ENCODE results near the gene MICB. TPM values are rescaled to one million over a fixed set of nuclear protein-coding genes. Genes with fewer than 3 reads are reported as not detected.
A peak's percentile ranks its signal among the peaks of the same experiment; 100 is the strongest.
"Not testable (repeated sequence)": the region's sequence is repeated elsewhere in the genome, so short reads cannot be mapped to it uniquely, and the experiment has no call there.

MICB gene
- total RNA-seq, 1 experiment from 2014 or later = 14.5 TPM

DNA sequence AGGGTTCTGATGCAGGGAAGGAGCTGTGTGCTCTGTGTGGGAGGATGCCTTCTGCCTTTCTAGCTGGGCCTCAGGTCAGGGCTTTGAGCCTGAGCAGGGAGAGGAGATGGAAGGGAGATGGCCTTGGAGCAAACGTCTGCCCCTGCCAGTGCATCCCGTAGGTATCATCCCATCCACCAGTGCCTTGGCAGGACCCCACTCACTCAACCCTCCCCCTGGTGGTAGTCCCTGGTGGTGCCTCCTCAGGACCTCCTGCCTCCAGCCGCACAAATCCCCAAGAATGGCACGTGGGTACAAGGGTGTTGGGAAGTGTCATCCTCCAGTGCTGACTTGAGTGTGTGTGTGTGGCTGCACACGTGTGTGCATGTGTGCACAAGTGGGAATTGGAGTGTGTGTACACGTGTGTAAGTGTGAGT is 23.1 kb upstream of the MICB start:
- DNase-seq (ENCODE audit: low spot score) = no peak

DNA sequence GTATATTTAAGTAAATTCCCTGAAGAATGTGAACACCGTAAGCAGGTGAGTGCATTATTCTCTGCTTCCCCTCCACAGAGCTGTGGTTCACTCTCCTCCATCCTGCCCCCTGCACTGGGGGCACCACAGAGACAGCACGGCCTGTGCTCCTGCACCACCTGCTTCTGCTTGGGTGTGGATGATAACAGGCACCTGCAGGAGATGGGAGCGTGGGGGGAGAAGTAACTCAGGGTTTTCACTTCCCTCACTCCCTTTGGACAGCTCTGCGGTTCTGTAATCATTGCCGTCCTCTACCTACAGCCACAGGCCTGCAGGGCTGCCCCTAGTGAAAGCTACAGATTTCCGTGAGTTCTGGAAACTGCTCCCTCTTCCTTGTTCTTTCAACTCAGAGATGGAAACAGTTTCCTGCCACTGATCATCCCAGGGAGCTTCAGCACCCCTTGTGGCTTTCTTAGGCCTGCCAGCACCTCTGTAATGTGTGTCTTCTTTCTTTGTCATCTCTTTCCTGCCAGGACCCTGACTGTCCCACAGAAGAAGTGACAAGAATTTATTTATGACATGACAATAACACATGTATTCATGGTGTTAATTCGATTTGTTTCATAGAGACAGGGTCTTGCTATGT is 21.3 kb upstream of the MICB start:
- DNase-seq (ENCODE audit: low spot score) = no peak

DNA sequence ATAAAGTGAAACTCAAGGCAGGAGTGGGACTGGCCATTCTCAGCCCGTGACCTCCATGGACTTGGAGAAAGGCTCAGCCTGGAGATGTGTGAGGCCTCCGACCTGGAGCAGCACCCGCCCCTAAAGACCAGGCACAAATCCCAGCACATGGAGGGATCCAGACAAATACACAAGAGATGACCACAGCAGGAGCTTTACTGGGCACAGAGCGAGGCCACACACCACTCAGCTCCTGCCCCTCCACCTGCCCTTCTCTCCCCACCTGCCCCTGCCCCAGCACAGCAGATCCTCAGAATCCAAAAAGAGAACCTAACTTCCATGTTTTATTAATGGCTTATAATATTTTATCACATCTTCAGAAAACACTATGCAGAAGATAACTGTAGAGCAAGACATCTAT is 20.4 kb upstream of the MICB start:
- DNase-seq (ENCODE audit: low spot score) = no peak

DNA sequence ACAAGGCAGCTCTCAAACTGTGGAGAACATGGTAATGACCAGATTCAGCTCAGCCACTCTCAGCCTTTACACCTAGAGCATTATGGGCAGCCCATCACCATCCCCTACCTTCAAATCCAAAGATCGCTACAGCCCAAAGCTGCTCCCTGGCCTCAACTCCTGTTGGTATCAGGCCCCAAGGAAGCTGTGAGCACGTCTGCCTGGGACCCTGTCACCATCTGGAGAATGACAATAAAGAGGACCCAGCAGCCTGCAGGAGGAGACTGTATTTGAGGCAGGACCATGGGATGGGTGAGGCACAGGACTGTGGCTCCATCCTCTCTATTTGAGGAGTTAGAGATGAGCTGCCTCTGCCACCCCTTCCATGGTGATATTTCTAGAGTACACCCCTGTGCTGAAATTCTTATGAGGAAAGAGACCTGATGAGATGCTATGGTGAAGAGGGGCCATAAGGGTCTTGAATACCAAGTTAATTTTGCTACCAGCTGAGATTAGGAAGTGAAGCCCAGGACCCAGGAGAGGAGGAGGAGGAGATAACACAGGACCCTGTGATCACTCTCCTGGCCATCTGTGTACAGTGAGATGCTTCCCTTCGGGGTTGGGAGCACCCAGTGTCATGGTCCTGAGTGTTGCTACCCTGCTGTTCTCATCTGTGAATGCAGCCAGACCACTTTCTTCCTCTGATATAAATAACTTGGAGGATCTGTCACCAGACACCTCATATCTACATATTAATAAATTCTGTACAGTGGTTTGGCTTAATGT is 19.6 kb upstream of the MICB start:
- DNase-seq (ENCODE audit: low spot score) = no peak

DNA sequence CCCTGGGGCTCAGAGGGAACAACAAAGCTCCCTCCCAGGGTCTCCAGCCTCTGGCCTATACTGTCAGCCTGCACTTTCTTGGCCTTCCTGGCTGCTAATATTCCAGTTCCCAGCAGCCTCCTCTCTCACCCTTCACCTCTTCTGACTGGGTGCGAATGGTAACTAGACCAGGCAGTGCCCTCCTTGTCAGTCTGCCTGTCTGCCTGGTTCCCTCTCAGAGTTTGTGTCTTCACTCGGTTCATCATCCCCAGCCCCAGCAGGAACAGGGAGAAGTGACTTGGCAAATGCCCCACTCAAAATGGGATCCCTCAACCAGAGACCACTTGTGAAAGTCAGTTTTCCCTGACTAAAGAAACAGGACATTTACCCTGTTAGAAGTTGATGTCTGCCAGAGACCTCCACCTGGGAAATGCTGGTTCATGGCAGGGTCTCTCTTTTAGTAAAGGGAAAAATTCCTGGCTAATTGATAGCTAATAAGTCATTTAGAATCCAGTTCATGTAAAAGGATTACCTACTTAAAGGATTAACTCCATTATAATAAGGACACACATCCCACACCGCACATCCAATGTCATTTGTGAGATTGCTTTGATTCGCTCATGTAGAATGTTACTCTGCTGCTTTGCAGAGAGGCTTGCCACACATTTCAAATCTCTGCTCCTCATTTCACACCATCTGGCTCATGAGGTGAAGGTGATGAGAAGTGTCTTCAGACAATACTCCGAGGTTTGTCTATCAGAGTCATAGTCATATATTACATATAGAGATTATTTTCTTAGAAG is 18.6 kb upstream of the MICB start:
- no peak for DNase-seq (ENCODE audit: low spot score)

DNA sequence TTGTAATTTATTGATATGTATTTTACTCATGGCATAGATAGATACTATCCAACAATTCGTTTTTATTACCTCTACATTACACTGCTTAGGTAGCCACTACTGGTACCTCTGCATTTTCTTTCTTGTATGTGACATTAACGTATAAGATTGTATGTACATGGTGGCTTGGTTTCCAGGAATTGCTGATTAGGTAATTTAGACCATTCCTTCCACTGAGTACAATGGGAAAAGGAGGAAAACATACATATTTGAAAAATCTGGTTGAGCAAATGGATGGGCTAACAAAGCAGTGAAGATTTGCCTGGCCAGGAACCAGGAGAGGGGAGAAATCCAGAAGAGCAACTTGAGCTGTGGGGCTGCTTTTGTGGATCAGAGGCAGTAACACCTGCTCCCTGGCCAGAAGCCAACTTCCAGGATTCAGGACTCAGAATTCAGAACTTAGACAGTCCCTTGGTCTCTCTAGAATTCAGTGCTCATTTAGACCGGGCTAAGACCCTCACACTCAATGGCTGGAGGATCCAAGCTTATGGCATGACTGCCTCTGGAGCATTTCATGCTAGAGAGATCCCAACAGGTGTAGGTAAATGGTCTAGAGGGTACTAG is 17.9 kb upstream of the MICB start:
- DNase-seq (ENCODE audit: low spot score) = no peak

DNA sequence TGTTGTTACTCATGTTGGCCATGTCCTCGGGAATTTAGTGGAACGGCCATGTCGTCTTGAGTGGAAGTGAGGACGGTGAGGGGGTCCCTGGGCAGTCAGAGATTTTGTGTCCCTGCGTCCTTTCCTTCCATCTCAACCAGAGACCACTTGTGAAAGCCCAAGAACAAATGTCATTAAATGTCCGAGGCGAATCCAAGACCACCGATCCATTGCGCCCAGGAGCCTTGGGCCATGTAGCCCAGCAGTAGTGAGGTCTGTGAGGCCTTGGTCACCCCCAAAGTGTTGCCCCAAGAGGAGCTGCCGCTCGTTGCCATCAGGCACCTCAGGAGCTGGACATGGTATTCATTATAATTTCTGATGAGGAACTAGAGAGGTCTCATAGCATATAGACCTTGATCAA is 17.4 kb upstream of the MICB start:
- DNase-seq (ENCODE audit: low spot score) = no peak

DNA sequence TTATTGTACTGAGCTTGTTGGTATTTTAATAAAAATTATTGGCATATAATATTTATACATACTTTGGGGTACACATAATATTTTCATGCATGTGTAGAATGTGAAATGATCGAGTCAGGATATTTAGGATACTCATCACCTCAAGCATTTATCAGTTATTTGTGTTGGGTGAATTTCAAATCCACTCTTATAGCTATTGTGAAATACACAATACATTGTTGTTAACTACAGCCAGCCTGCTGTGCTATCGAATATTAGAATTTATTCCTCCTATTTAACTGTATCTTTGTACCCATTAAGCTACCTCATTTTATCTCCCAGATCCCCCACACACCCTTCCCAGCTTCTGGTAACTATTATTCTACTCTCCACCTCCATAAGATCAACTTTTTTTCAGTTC is 14.6 kb upstream of the MICB start:
- no peak for DNase-seq (ENCODE audit: low spot score)

DNA sequence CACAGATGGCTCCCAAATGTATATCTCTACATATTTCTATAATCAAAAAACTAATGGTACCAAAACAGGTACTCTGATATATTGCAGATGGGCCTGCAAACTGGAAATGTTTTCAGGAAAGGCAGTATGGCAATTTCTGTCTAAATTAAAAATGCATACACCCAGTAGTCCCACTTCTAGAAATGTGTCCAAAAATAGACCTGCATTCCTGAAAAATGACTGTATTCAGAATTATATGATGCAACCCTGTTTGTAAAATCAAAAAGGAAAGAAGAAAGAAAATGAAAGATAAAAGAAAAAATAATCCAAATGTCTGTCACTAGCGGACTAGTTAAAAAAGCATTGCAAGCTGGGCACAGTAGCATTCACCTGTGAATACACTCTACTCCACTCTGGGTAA is 12.9 kb upstream of the MICB start:
- no peak for DNase-seq (ENCODE audit: low spot score)

DNA sequence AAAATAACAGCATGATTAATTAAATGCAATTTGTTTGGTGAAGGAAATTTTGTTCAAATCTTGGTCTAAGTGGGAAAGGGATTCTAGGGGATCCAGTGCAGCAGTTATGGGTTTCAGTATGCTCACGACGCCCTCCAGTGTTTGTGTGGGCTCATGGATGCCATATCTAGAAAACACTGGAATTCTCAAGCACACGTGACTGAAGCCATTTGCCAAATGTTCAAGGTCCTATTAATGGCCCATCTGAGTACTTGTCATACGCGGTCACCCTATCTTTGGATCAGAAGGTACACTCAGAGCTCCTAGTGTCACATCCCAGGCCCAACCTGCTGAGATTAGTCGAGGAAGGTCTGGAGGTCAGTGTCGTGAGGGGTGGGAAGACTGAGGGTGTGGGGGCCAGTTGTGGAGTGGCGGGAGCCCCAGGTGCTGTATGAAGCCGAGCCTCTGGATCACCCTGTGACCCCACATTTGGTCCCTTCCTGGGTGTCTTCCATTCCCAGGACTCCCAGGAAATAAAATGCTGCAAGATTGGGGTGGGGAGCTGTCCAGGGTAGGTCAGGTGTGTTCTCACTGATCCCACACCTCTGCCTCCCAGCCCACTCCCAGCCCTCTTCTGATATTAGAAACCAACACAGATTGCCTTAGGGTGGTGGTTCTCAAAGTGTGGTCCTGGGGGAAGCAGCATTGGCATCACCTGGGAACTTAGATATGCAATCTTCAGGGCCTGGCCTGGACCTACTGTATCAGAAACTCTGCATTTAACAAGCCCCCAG is 11.7 kb upstream of the MICB start:
- not testable (repeated sequence) for DNase-seq (ENCODE audit: low spot score)

DNA sequence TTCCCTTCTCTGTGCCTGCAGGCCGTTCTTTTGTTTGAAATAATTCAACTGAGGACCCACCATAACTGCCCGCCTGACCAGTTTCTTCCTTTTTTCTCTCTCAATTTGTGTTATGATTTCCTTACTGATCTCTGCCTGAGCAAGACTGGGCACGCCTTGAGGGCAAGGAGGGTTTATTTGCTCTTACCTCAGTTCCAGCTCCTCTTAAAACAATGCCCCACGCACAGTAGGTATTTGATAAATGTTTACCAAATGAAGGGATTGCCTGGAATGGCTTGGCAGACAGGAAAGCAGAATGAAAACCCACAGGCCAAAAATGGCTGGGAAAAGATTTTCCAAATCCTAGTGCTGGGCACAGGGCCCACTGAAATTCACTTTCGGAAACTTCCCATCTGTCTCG is 10.3 kb upstream of the MICB start:
- DNase-seq (ENCODE audit: low spot score) = not testable (repeated sequence)

DNA sequence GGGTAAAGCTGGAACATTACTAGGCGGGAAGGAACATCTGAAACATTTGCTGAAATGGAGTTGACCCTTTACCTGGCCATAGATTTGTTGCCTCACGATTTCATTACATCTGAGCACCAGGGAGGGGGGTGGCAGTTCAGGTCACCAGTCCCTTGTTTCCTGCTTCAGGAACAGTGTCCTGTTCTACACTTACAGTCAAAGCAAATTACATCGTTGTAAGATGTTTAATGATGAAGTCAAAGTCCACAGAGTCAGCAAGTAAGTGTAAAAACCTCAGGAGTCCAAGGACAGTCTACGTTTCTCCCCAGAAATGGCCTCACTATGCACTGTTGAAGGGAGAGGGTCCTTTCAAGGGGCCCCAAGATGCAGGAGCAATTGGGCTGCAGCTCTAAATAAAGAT is 8.9 kb upstream of the MICB start:
- DNase-seq (ENCODE audit: low spot score) = no peak

DNA sequence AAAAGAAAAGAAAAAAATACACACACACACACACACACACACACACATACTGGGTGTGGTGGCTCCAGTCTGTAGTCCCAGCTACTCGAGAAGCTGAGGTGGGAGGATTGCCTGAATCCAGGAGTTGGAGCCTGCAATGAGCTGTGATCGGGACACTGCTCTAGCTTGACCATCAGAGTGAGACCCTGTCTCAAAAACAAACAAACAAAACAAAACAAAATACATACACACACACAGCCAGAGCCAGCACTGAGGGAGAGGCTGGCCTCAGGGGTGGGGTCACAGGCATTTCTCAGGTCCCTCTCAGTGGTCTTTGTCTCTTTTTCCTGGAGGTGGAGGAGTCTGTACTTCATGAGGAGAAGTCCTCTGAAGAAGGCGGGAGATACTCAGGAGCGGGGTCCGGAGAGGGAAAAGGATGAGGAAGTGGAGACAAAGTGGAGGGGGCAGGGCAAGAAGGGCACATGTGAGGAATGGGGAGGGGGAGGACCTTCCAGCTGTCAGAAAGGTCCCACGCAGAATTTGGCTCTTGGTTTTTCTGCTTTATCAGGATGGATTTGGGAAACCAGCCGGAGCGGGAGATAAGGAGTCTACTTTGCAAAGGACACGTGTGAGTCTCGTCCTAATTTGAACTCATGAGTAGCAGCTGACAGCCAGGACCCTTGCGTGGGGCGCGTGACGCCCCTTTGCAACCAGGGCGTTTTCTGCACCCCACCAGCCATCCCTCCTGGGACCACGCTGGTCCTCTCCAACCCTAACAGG is 7.7 kb upstream of the MICB start:
- no peak for DNase-seq (ENCODE audit: low spot score)

DNA sequence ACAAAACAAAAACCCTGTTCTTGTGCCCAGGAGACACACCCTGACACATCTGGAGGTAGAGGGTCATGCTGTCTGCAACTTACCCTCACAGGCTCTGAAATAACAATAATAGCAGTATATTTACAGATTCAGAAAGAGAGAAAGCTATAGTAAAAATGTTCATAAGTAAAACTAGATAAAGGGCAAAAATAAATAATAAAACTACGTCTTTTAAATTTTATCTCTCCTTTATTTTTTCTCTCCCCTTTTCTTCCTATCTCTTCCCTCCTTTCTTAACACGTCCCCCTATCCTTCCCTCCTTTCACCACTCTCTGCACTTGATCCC is 4.4 kb upstream of the MICB start:
- not testable (repeated sequence) for DNase-seq (ENCODE audit: low spot score)

DNA sequence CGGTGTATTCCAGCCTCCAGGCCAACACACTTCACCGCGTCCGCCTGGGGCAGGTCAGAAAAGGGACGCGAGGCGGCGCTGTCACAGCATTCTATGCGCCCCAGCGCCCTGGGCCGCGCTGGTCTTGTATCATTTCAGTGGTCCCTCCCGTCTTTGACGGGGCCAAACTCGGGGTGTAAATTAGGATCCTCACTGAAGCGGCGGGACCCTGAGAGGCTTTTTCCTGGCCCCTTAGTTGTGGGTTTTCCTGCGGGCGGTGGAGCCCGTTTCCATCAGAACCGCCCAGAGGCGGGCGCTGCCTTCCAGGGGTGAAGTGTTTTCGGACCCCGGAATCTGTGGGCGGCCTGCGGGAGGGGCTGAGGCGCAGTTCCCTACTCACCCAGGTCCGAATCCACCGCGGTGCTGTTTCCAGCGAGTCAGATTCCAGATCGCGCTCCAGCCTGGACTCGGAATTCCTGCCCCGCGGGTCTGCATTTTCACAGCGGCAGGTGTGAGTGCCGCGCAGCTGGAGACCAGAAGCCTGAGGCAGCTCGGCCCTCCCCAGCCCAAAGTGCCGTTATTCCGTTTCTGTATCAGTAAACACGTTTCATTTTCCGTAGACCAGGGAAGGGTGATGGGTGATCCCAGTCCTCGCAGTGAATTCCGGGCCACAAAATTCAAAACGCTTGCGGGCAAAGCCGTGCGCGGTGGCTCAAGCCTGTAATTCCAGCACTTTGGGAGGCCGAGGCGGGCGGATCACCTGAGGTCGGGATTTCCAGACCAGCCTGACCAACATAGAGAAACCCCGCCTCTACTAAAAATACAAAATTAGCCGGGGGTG is 3.9 kb upstream of the MICB start:
- DNase-seq (ENCODE audit: low spot score) = peak; percentile 67

DNA sequence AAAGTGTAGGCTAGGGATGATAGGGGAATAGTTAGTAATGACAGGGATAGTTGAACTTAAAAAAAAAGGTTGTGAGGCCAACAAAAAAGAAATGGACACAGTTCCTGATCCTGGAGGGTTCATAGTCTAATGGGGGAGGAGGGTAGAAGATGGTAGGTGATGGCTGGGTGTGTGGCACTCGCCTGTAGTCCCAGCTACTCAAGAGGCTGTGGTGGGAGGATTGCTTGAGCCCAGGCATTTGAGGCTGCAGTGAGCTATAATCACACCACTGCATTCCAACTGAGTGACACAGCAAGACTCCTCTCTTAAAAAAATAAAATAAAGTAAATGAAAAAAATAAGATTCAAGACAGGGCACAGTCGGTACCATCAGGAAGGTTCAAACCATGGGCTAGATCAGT is 2.4 kb upstream of the MICB start:
- no peak for DNase-seq (ENCODE audit: low spot score)

DNA sequence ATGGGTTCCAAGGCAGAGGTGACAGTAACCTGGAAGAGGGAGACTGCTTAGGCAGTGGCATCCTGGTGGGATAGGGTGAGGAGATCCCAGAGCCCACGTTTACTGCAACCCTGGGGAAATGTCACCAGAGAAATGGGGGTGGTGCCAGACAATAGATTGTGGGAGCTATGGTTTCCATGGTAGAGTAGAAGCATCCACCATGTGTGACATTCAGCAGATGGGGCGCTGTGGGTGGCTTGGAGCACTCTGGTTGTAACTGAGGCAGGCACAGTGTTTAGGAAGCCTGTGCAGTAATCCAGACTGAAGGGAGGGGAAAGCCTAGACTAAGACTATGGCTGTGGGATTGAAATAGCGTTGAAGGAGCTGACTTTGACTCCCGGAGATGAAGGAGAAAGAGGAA is 1.1 kb upstream of the MICB start:
- DNase-seq (ENCODE audit: low spot score) = not testable (repeated sequence)

DNA sequence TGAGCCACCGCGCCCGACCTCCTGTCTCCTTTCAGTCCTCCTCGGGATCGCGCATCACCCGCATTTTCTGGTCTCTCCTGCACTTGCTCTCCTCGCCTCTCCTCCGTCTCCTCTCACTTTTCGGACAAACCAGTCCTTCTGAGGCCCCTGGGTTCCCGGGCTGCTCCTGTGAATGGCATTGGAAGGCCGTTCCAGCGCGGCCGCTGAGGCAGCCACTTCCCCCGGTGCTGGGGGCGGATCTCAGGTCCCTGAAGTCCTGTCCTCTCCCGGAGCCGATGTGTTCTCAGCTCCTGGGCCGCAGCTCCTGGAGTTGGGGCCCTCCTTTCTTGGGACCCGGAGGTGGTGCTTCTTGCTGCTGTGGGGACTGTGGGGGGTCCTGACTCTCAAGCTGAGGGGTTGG is 803 bp downstream of the MICB start:
- DNase-seq (ENCODE audit: low spot score) = no peak

DNA sequence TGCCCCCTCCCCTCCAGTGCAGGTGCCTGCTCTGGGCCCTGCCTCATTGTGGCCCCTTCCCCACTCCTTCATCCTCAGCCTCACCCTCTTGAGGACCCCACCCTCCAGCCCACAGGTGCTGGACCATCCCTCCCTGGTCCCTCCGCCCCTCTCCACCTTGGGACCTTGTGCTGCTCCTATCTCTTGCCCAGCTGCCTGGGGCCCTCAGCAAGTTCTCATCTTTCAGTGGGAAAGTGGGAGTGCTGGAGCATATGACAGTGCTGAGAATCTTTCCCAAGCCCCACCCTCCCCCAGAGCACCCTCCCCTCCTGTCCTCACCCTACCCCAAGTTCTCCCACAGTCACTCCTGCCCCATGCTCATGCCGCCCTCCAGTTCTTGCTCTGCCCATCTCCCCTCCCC is 1.7 kb downstream of the MICB start:
- not testable (repeated sequence) for DNase-seq (ENCODE audit: low spot score)

DNA sequence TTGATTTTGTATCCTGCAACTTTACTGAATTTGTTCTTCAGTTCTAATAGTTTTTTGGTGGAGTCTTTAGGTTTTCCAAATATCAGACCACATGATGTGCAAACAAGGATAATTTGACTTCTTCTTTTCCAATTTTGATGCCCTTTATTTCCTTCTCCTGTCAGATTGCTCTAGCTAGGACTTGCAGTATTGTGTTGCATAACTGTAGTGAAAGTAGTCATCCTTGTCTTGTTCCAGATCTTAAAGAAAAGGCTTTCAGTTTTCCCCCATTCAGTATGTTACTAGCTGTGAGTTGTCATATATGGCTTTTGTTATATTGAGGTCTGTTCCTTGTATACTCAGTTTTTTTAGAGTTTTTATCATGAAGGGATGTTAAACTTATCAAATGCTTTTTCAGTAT is 4.6 kb downstream of the MICB start:
- no peak for DNase-seq (ENCODE audit: low spot score)

Measured in H4 (cell line).